ENCODE results near the gene SLC38A11.

DNA sequence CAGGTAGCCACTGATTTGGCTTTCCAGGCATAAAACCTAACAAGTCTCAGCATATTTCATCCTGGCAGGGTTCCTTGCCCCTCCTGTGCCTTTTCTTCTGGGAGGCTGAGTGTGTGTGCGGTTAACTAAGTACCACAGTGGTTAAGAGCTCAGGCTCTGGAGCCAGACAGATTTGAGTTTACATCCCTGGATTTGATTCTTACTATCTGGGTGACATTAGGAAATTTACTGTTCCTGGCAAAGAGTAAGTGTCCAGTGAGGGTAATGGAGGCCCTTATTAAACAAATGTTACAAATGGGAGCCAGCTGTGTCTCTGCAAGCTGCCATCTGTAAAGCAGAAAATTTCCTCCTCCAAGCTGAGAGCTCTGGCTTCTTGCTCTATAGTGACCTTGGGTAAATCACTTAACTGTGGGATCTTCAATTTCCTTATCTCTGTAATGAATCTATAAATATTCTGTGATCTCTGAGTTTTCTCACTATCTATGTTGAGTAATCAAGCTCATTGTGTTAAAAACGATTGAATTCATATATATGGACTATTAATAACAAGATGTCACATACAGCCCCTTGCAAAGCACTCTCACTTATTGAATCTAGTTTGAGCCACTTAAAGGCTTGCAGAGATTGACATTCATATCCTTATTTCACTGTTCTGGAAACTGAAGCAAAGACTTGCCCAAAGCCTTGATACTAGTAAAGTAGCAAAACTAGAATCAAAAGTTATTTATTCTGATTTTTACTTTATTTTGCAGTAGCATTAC is 107.2 kb downstream of the SLC38A11 start:
- TF ChIP-seq, protein P1, sequence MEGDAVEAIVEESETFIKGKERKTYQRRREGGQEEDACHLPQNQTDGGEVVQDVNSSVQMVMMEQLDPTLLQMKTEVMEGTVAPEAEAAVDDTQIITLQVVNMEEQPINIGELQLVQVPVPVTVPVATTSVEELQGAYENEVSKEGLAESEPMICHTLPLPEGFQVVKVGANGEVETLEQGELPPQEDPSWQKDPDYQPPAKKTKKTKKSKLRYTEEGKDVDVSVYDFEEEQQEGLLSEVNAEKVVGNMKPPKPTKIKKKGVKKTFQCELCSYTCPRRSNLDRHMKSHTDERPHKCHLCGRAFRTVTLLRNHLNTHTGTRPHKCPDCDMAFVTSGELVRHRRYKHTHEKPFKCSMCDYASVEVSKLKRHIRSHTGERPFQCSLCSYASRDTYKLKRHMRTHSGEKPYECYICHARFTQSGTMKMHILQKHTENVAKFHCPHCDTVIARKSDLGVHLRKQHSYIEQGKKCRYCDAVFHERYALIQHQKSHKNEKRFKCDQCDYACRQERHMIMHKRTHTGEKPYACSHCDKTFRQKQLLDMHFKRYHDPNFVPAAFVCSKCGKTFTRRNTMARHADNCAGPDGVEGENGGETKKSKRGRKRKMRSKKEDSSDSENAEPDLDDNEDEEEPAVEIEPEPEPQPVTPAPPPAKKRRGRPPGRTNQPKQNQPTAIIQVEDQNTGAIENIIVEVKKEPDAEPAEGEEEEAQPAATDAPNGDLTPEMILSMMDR (conservative IDR thresholded peaks at IDR 0.05; ENCODE audit: low read length): no peak
- TF ChIP-seq EZH2phosphoT487 (IDR thresholded peaks at IDR 0.05; ENCODE audit: borderline replicate concordance): no peak

Data from Loucy (cell line).